HPDE6-E6E7 (cell line): ENCODE data around the gene NEK3.
"Not testable (repeated sequence)": the region's sequence is repeated elsewhere in the genome, so short reads cannot be mapped to it uniquely, and the experiment has no call there.

Experiments used
- DNase-seq: peaks from one replicate; pipeline ENCODE4 v3.0.0; 2011; ENCODE audit warnings: missing footprints; ENCODE audit errors: extremely low spot score

The NEK3 gene

DNA sequence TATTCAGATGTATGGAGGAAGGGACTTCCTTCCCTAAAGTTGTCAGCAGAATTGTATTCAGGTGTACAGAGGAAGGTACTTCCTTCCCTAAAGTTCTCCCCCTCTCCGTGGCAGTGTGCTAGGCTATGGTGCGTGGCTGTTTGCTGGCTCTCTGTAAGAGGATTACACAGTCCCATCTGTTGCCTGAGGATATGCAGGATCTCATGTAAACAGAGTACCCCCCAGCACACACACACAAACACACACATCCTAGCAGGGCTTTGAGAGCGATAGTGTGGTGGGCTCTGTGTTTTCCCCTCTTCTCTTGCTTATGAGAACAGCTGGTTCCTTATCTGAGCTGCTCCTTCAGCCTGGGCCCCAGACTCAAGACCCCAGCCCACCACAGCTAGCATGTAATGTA, 40.8 kb downstream of the NEK3 start:
- DNase-seq = no peak

DNA sequence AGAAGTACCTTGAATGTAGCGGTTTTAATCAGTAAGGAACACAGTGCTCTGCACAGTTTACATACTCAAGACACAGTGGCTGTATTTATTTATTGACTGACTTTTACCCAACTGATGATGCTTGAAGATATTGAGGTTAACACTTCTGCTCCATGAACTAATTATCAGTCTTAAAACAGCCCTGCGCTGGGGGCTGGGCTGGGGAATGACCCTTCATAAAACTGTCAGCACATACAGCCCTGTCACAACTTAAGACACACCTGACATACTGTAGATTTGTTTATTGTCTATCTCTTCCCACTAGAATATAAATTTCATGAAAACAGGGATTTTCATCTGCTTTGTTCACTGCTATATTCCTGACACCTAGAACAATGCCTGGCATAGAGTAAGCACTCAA, 41.3 kb downstream of the NEK3 start:
- DNase-seq = no peak

DNA sequence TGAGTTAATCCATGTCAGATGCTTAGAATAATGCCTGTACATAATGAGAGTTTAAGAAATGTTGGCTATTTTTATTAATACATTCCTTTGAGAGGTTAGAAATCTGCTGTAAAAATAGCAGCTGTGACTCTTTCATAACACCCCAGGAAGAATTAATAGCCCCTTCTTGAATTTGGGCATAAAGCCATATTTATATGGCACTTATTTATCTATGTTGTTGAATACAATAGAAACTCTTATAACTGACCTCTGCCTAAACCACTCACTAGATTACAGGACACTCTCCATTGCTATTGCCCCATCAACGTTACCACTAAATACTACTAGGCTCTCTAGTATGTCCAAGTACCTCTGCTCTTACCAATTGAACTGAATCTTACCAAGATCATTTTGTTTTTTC, 46.8 kb downstream of the NEK3 start:
- DNase-seq = no peak

GRCh38 chr13:52109116-52109670, 50.2 kb downstream of the NEK3 start:
- no peak for DNase-seq

DNA sequence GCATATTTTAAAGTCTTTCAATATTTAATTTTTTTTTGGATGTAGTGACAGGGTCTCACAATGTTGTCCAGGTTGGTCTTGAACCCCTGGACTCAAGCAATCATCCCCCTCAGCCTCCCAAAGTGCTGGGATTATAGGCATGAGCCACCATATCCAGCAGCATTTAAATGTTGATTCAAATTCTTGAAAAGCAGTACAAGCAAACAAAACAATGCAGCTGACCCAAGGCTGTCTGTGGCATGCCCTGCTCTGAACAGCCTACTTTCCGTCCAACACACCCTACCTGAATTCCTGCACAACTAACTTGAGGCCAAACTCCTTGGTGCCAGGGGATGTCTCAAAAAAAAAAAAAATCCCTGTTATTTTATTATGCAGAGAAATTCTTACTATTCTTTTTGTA, 53.6 kb downstream of the NEK3 start:
- no peak for DNase-seq

DNA sequence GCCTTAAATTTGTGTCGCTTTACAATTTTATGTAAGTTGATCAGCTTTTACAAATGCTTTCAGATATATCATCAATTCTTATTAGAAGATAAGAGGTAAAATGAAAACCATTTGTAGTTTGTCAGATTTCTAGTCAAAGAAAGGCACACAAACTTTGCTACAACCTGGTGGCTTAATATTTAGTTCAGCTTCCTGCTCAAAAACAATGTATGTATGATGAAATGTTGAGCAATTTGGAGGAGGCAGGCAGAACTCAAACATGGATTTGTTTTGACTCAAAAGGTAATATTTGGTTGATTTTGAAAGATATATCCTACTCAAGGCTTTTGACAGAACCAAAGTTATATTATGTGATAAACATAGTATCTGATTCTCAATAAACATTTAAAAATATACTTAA, 54.8 kb downstream of the NEK3 start:
- no peak for DNase-seq

DNA sequence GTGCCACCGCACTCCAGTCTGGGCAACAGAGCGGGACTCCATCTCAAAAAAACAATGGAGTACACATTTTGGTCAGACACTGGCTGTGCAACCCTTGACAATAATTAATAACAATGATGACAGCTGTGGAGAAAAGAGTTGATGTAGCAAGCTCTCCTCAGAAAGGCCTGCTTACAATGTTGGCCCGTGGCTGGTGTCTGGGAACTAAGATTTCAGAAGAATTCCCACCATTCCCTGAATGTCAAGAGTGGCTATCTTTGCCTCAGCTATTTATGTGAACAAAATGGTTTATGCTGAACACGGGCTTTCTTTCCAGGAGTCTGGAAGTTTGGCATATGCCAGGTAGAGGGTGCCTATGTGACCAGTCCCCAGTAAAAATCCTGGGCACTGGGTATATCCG, 56.0 kb downstream of the NEK3 start:
- DNase-seq = no peak

GRCh38 chr13:52102423-52102822, 57.0 kb downstream of the NEK3 start:
- DNase-seq = not testable (repeated sequence)

GRCh38 chr13:52097197-52097596, 62.2 kb downstream of the NEK3 start:
- DNase-seq = no peak

- no peak for DNase-seq
Measured at GRCh38 chr13:52096748-52097147, 62.6 kb downstream of the NEK3 start.

GRCh38 chr13:52096062-52096461, 63.3 kb downstream of the NEK3 start:
- no peak for DNase-seq

DNA sequence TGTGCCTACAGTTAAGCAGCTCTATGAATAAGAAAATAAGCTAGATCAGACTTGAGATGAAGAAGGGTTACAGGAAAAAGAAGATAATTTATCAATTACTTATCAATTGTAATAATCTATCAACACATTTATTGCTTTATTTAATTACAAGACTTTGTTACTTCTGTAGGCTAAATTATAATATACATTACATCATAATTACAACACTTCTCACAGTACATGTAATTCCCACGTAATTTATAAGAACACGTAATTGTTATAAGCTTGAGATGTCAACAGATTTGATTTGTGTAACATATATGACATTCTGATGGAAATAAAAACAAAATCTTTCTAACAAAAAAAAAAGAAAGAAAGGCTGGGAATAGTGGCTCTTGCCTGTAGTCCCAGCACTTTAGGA, 67.3 kb downstream of the NEK3 start:
- no peak for DNase-seq

- no peak for DNase-seq
Measured at GRCh38 chr13:52091473-52091872, 67.9 kb downstream of the NEK3 start.

GRCh38 chr13:52085421-52085820, 74.0 kb downstream of the NEK3 start:
- no peak for DNase-seq

- DNase-seq = not testable (repeated sequence)
Measured at GRCh38 chr13:52084981-52085380, 74.4 kb downstream of the NEK3 start.
